Heart left ventricle (tissue), 13 donors: ENCODE data around the gene MSMB.
"Not testable (repeated sequence)": the region's sequence is repeated elsewhere in the genome, so short reads cannot be mapped to it uniquely, and the experiment has no call there.

ENCODE experiments used
- POLR2A ChIP-seq, 2 donors: fragments of 450-650 bp; IDR thresholded peaks; one replicate each; pipeline ENCODE4 v1.6.1; 2017; ENCODE audit warnings: antibody characterized with exemption in 2 of 2, mild to moderate bottlenecking in 2 of 2, moderate library complexity in 2 of 2
- TF ChIP-seq, protein P1 (sequence below), 12 donors: fragments of 200-600 bp; sonication (generic) in 4 of 12; IDR thresholded peaks; one replicate each; pipeline versions ENCODE4 v1.5.0 to v1.8.0; 2018 to 2022; ENCODE audit warnings: antibody characterized with exemption in 12 of 12, mild to moderate bottlenecking in 5 of 12
- donor health status: ischemic (EF 13 %, LVEDD 7.1; RV severe dilation, severe dysfunction).
- donor health status: DM: no; HTN: yes; CAD: no.
- donor health status: DM: no; HTN: no; CAD: no.
- donor health status: ischemic (EF 25% LVEDD 6.9; RV normal size, moderate dysfunction).
- donor health status: ischemic (EF 25% LVEDD 5.7; RV mildly dilated, moderate dysfunction).
- donor health status: ischemic (EF 35%, LVEDD 5.7; RV mildly dilated, moderate dysfunction).
- donor health status: nonischemic (EF 11% LVEDD 7.7; RV severe dilation, severe dysfunction).
- donor health status: DM: yes; HTN: yes; CAD: no.
- donor health status: PGD.
- donor health status: ischemic (EF 29% LVEDD 5.4; RV normal size, mild dysfunction).
- donor health status: nonischemic (EF 23%, LVEDD 6.1; RV moderate dilation, normal function).

DNA sequence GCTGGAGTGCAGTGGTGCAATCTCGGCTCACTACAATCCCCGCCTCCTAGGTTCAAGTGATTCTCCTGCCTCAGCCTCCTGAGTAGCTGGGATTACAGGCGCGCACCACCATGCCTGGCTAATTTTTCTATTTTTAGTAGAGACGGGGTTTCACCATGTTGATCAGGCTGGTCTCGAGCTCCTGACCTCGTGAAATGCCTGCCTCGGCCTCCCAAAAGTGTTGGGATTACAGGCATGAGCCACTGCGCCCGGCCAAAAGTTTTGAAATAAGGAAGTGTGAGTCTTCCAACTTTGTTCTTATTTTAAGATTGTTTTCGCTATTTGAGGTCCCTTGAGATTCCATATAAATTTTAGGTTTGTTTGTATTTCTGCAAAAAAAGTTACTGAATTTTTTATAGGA lies 41.3 kb upstream of the MSMB start:
- TF ChIP-seq, protein P1, sequence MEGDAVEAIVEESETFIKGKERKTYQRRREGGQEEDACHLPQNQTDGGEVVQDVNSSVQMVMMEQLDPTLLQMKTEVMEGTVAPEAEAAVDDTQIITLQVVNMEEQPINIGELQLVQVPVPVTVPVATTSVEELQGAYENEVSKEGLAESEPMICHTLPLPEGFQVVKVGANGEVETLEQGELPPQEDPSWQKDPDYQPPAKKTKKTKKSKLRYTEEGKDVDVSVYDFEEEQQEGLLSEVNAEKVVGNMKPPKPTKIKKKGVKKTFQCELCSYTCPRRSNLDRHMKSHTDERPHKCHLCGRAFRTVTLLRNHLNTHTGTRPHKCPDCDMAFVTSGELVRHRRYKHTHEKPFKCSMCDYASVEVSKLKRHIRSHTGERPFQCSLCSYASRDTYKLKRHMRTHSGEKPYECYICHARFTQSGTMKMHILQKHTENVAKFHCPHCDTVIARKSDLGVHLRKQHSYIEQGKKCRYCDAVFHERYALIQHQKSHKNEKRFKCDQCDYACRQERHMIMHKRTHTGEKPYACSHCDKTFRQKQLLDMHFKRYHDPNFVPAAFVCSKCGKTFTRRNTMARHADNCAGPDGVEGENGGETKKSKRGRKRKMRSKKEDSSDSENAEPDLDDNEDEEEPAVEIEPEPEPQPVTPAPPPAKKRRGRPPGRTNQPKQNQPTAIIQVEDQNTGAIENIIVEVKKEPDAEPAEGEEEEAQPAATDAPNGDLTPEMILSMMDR (IDR thresholded peaks at IDR 0.05) = not testable (repeated sequence)
- not testable (repeated sequence) for TF ChIP-seq POLR2A (IDR thresholded peaks at IDR 0.05)
